ENCODE measurements around the gene LTBP1. TPM values are rescaled to one million over a fixed set of nuclear protein-coding genes. Genes with fewer than 3 reads are reported as not detected.
"Not testable (repeated sequence)": the region's sequence is repeated elsewhere in the genome, so short reads cannot be mapped to it uniquely, and the experiment has no call there.

The LTBP1 gene
- total RNA-seq, 1 donor from 2014 or later: 102 TPM

DNA sequence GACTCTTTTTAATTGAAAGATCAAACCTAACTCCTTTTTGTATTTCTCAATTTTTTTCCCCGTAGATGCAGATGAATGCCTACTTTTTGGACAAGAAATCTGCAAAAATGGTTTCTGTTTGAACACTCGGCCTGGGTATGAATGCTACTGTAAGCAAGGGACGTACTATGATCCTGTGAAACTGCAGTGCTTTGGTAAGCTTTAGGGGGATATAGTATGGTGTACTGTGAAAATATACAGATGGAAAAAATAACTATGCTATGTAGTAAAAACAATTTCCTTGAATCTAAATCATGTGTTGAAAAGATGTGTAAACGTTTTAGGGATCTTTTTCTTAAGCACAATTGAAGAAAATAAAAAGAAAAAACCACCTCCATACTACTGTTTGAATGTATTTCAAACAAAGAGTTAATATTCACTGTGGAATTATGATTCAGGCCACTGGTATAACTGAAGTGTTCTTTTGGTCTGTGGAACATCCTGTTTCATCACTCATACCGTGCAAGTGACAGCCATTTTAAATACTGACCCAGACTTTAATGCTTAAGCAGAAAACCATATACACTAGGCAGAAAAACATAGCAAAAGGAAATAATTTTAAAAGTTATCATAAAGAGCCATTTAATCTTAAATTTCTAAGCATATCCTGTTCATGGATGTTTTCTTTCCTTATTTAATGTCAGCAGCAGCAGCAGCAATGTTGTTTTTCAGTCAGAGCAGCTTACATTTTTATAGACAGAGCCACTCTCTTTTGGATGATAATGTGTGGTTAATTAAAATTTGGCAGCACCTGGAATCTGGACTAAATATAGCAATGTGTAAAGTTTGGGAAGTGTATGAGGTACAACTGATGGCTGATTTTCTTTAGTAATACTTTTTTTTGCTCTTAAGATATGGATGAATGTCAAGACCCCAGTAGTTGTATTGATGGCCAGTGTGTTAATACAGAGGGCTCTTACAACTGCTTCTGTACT, 416.9 kb downstream of the LTBP1 start:
- Mint-ChIP-seq H3K4me3 (ENCODE audit: unreplicated experiment) (no peak overlapping the region), H3K36me3 (ENCODE audit: unreplicated experiment) (peaks cover 35% of the 10 kb centered on the region), H3K4me1 (ENCODE audit: unreplicated experiment) (peaks cover 17% of the 10 kb centered on the region), H3K9me3 (ENCODE audit: unreplicated experiment) (no peaks in the 10 kb centered on the region), H3K27me3 (ENCODE audit: unreplicated experiment) (no peaks in the 10 kb centered on the region), H3K27ac (ENCODE audit: unreplicated experiment) (peak overlapping the region; percentile 89)
- DNase-seq (ENCODE audit: extremely low spot score, unreplicated experiment): no peak
- TF ChIP-seq, protein P1, sequence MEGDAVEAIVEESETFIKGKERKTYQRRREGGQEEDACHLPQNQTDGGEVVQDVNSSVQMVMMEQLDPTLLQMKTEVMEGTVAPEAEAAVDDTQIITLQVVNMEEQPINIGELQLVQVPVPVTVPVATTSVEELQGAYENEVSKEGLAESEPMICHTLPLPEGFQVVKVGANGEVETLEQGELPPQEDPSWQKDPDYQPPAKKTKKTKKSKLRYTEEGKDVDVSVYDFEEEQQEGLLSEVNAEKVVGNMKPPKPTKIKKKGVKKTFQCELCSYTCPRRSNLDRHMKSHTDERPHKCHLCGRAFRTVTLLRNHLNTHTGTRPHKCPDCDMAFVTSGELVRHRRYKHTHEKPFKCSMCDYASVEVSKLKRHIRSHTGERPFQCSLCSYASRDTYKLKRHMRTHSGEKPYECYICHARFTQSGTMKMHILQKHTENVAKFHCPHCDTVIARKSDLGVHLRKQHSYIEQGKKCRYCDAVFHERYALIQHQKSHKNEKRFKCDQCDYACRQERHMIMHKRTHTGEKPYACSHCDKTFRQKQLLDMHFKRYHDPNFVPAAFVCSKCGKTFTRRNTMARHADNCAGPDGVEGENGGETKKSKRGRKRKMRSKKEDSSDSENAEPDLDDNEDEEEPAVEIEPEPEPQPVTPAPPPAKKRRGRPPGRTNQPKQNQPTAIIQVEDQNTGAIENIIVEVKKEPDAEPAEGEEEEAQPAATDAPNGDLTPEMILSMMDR (IDR thresholded peaks at IDR 0.05): no peak

DNA sequence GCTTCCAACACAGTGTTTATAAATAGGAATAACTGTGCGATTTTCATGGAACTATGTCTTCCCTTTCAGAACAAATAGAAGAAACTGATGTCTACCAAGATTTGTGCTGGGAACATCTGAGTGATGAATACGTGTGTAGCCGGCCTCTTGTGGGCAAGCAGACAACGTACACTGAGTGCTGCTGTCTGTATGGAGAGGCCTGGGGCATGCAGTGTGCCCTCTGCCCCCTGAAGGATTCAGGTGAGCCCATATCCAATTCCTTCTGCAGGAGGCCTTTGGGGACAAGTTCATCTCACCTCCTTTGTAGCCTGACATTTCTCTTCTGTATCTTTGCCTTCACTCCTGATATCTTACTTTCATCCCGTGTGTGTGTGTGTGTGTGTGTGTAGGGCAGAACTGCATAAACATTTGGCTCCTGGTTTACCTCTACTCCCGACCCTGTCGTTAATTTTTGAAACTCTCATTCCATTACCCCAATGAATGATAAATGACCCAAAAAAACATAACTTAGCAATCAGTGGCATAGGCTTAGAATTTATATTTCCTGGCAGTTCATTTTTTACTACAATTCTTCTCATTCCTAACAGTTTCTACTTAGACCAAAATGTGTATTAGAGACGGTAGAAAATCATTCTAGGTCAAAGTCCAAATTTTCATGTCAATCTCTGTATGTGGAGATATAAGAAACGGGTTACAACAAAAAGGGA, 418.7 kb downstream of the LTBP1 start:
- Mint-ChIP-seq H3K4me3 (ENCODE audit: unreplicated experiment) (no peak overlapping the region), H3K27me3 (ENCODE audit: unreplicated experiment) (no peaks in the 10 kb centered on the region), H3K27ac (ENCODE audit: unreplicated experiment) (no peak overlapping the region), H3K4me1 (ENCODE audit: unreplicated experiment) (peaks cover 17% of the 10 kb centered on the region), H3K9me3 (ENCODE audit: unreplicated experiment) (no peaks in the 10 kb centered on the region), H3K36me3 (ENCODE audit: unreplicated experiment) (peaks cover 36% of the 10 kb centered on the region)
- TF ChIP-seq, protein P1 (IDR thresholded peaks at IDR 0.05): no peak
- DNase-seq (ENCODE audit: extremely low spot score, unreplicated experiment): no peak

DNA sequence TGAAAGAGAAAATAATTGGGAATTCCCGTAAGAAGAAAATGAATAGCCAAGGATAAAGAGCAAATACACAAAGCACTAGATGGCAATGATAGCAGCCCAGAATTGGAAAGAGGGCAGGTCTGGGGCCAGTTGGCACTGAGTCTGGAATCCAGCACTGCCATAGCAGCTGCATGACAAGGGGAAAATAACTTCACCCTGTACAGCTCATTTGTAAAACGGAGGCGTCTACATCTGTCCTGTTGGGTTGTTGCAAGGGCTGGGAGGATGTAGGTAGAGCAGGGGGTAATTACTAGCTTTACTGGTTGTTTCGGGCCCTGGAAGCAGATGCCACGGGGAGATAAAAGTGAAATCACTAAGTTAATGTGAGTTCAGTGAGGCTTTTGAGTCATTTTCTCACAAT, 419.7 kb downstream of the LTBP1 start:
- Mint-ChIP-seq H3K4me1 (ENCODE audit: unreplicated experiment) (peaks cover 13% of the 10 kb centered on the region), H3K27me3 (ENCODE audit: unreplicated experiment) (no peaks in the 10 kb centered on the region), H3K9me3 (ENCODE audit: unreplicated experiment) (no peaks in the 10 kb centered on the region), H3K4me3 (ENCODE audit: unreplicated experiment) (no peak overlapping the region), H3K36me3 (ENCODE audit: unreplicated experiment) (peaks cover 33% of the 10 kb centered on the region), H3K27ac (ENCODE audit: unreplicated experiment) (no peak overlapping the region)
- no peak for DNase-seq (ENCODE audit: extremely low spot score, unreplicated experiment)
- TF ChIP-seq, protein P1 (IDR thresholded peaks at IDR 0.05): no peak

DNA sequence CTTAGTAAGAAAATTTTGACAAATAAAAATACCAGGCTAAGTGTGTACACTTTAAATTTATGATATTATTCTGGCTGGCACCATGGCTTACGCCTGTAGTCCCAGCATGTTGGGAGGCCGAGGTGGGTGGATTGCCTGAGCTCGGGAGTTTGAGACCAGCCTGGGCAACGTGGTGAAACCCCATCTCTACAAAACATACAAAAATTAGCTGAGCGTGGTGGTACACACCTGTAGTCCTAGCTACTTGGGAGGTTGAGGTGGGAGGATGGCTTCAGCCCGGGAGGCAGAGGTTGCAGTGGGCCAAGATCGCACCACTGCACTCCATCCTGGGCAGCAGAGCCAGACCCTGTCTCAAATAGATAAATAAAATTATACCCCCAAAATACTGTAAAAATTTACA, 421.8 kb downstream of the LTBP1 start:
- peaks cover 25% of the 10 kb centered on the region for H3K36me3 Mint-ChIP-seq (ENCODE audit: unreplicated experiment)
- not testable (repeated sequence) for H3K27me3 Mint-ChIP-seq (ENCODE audit: unreplicated experiment); H3K27ac Mint-ChIP-seq (ENCODE audit: unreplicated experiment); DNase-seq (ENCODE audit: extremely low spot score, unreplicated experiment); H3K4me3 Mint-ChIP-seq (ENCODE audit: unreplicated experiment); H3K4me1 Mint-ChIP-seq (ENCODE audit: unreplicated experiment); H3K9me3 Mint-ChIP-seq (ENCODE audit: unreplicated experiment)

DNA sequence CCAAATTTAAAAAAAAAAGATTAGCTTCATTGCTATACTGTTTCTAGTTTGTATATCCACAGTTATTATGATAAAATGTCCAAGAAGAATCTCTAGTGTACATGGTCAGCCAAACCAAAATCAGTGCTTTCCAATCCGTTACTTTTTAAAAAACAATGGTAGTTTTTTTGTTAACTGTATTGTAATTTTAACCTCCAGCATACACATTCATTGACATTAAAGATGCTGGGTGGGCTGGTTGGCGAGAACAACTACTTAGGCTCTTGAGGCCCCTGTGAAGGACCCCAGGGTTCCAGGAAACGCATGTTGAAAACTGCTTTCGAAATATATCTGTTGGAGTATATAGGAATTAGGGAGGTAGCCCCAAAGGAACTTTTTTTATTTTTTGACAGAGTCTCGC, 422.4 kb downstream of the LTBP1 start:
- Mint-ChIP-seq H3K4me1 (ENCODE audit: unreplicated experiment) (no peaks in the 10 kb centered on the region), H3K27me3 (ENCODE audit: unreplicated experiment) (no peaks in the 10 kb centered on the region), H3K36me3 (ENCODE audit: unreplicated experiment) (peaks cover 20% of the 10 kb centered on the region), H3K4me3 (ENCODE audit: unreplicated experiment) (no peak overlapping the region), H3K9me3 (ENCODE audit: unreplicated experiment) (no peaks in the 10 kb centered on the region), H3K27ac (ENCODE audit: unreplicated experiment) (no peak overlapping the region)
- DNase-seq (ENCODE audit: extremely low spot score, unreplicated experiment): no peak
- TF ChIP-seq, protein P1 (IDR thresholded peaks at IDR 0.05): no peak

Measured in osteocyte (in vitro differentiated cells).